ENCODE data around the gene UBL7. TPM values are rescaled to one million over a fixed set of nuclear protein-coding genes. Genes with fewer than 3 reads are reported as not detected.

The UBL7 gene
- total and polyA plus RNA-seq, 10 of the 15 experiments (the other 5 are each of a cell fraction or from before 2014, with no cell fraction given), result 25.9 to 145 (median 90.1) TPM

DNA sequence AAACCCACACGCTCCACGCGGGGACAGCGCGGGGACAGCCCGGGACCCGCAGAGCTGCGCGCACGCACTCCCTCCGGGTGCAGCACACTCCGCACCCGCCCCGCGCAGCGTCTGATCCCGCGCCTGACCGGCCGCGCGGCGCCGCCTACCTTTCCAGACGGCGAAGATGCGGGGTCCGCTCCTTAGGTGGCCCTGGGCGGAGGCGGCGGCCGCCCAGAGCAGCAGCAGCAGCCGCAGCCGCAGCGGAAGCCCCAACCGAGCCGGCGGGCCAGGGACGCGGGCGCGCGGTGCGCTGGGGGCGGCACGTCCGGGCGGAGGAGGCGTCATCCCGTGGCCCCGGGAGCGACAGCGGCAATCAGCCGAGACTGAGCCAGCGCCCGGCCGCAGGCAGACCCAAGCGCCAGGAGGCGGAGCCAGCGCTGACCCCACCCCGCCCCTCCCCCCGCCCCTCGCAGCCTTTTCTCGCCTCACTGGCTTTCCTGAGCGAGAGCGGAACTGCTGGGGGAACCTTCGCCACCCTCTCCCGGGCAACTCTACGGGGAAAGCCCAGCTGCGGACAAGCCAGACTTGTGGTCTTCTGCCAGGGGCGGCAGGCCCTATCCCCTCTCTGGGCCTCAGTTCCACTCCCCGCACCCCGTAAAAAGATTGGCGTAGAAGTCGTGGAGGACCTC, 27.2 kb downstream of the UBL7 start, which contains the start of gene SEMA7A (continued):
- TF ChIP-seq GABPA (IDR thresholded peaks at IDR 0.05; ENCODE audit: low read depth) (no peak), ZNF274 (IDR thresholded peaks at IDR 0.05; ENCODE audit: insufficient read depth, insufficient read length) (no peak), ETV6 (conservative IDR thresholded peaks at IDR 0.05 in 1 of 2, IDR thresholded peaks at IDR 0.05 in 1 of 2; ENCODE audit: borderline replicate concordance in 1 of 2, low read depth in 1 of 2) (peak in 1 of 2 experiments; percentile 56; a peak in 2 of 4 replicates), LARP7 (IDR thresholded peaks at IDR 0.05) (peak; percentile 100), DPF2 (IDR thresholded peaks at IDR 0.05) (peak; percentile 94; the same call in 1 of the 2 replicates), POU2F2 (IDR thresholded peaks at IDR 0.05; ENCODE audit: borderline replicate concordance, low read depth, low read length) (peak; percentile 82; the same call in 2 of the 3 replicates), STAT1 (conservative IDR thresholded peaks at IDR 0.05) (0 out of 2 replicates have a peak, but pooled peaks have one; percentile 47), SMC3 (IDR thresholded peaks at IDR 0.05; ENCODE audit: borderline replicate concordance, low read length) (peak; percentile 21; the same call in 1 of the 2 replicates), CHD2 (IDR thresholded peaks at IDR 0.05; ENCODE audit: borderline replicate concordance, low read depth, low read length) (no peak; the same call in 1 of the 2 replicates), YY1 (IDR thresholded peaks at IDR 0.05; ENCODE audit: low read depth, low read length) (peak; percentile 43; the same call in 1 of the 2 replicates), EP300 (IDR thresholded peaks at IDR 0.05; ENCODE audit: borderline replicate concordance in 1 of 2, control insufficient read depth in 1 of 2, low read depth in 2 of 2, low read length in 2 of 2) (peak in 1 of 2 experiments; percentile 25; a peak in 2 of 4 replicates), TCF12 (IDR thresholded peaks at IDR 0.05; ENCODE audit: low read depth, low read length) (0 out of 2 replicates have a peak, but pooled peaks have one; percentile 36), ZNF24 (IDR thresholded peaks at IDR 0.05) (0 out of 2 replicates have a peak, but pooled peaks have one; percentile 51), ZSCAN29 (IDR thresholded peaks at IDR 0.05) (0 out of 2 replicates have a peak, but pooled peaks have one; percentile 26), RB1 (IDR thresholded peaks at IDR 0.05; ENCODE audit: borderline replicate concordance) (peak; percentile 80; the same call in 1 of the 2 replicates), BRCA1 (IDR thresholded peaks at IDR 0.05; ENCODE audit: low read depth, low read length) (no peak), CREB1 (IDR thresholded peaks at IDR 0.05; ENCODE audit: low read depth) (no peak), CHD1 (IDR thresholded peaks at IDR 0.05; ENCODE audit: low read depth, low read length) (no peak), EGR1 (IDR thresholded peaks at IDR 0.05; ENCODE audit: borderline replicate concordance in 1 of 2, low read depth in 2 of 2, low read length in 2 of 2) (peak in 1 of 2 experiments; percentile 67; a peak in 1 of 3 replicates), TCF7 (IDR thresholded peaks at IDR 0.05; ENCODE audit: borderline replicate concordance) (no peak), ZNF622 (IDR thresholded peaks at IDR 0.05) (no peak)
- TF ChIP-seq, protein P1, sequence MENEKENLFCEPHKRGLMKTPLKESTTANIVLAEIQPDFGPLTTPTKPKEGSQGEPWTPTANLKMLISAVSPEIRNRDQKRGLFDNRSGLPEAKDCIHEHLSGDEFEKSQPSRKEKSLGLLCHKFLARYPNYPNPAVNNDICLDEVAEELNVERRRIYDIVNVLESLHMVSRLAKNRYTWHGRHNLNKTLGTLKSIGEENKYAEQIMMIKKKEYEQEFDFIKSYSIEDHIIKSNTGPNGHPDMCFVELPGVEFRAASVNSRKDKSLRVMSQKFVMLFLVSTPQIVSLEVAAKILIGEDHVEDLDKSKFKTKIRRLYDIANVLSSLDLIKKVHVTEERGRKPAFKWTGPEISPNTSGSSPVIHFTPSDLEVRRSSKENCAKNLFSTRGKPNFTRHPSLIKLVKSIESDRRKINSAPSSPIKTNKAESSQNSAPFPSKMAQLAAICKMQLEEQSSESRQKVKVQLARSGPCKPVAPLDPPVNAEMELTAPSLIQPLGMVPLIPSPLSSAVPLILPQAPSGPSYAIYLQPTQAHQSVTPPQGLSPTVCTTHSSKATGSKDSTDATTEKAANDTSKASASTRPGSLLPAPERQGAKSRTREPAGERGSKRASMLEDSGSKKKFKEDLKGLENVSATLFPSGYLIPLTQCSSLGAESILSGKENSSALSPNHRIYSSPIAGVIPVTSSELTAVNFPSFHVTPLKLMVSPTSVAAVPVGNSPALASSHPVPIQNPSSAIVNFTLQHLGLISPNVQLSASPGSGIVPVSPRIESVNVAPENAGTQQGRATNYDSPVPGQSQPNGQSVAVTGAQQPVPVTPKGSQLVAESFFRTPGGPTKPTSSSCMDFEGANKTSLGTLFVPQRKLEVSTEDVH (IDR thresholded peaks at IDR 0.05; ENCODE audit: low read depth, partially characterized antibody), result no peak
- TF ChIP-seq, protein P2, sequence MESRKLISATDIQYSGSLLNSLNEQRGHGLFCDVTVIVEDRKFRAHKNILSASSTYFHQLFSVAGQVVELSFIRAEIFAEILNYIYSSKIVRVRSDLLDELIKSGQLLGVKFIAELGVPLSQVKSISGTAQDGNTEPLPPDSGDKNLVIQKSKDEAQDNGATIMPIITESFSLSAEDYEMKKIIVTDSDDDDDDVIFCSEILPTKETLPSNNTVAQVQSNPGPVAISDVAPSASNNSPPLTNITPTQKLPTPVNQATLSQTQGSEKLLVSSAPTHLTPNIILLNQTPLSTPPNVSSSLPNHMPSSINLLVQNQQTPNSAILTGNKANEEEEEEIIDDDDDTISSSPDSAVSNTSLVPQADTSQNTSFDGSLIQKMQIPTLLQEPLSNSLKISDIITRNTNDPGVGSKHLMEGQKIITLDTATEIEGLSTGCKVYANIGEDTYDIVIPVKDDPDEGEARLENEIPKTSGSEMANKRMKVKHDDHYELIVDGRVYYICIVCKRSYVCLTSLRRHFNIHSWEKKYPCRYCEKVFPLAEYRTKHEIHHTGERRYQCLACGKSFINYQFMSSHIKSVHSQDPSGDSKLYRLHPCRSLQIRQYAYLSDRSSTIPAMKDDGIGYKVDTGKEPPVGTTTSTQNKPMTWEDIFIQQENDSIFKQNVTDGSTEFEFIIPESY (IDR thresholded peaks at IDR 0.05), result no peak
- TF ChIP-seq, protein P3, sequence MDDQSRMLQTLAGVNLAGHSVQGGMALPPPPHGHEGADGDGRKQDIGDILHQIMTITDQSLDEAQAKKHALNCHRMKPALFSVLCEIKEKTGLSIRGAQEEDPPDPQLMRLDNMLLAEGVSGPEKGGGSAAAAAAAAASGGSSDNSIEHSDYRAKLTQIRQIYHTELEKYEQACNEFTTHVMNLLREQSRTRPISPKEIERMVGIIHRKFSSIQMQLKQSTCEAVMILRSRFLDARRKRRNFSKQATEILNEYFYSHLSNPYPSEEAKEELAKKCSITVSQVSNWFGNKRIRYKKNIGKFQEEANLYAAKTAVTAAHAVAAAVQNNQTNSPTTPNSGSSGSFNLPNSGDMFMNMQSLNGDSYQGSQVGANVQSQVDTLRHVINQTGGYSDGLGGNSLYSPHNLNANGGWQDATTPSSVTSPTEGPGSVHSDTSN (IDR thresholded peaks at IDR 0.05; ENCODE audit: insufficient replicate concordance, low read depth, low read length), result peak; percentile 85

All from GM12878 (cell line).